HL-60 (cell line): ENCODE measurements around the gene LRRC32.

Experiments
- DNase-seq, 2 experiments: peaks; one replicate each; pipeline ENCODE4 v3.0.0-alpha.2; 2010 to 2020; ENCODE audit warnings: low read depth in 1 of 2, low spot score in 1 of 2
- H3K27ac ChIP-seq: fragments of 250-450 bp; sonication (Bioruptor Pico); replicated peaks from 2 replicates; pipeline ENCODE4 v1.5.1; 2020; ENCODE audit warnings: mild to moderate bottlenecking, moderate library complexity
- H3K27me3 ChIP-seq: fragments of 250-450 bp; sonication (Bioruptor Pico); 2 replicates; pipeline ENCODE4 v1.5.1; 2021; ENCODE audit warnings: mild to moderate bottlenecking, moderate library complexity; ENCODE audit not compliant: insufficient read depth, poor library complexity, severe bottlenecking
- H3K4me3 ChIP-seq: replicated peaks from 2 replicates; pipeline ENCODE4 v1.5.1; 2011; ENCODE audit warnings: mild to moderate bottlenecking, control low read depth, low read length; ENCODE audit not compliant: insufficient read depth
- CTCF ChIP-seq: IDR thresholded peaks from one replicate; pipeline ENCODE4 v1.5.1; 2011; ENCODE audit warnings: low read length, control low read depth, inconsistent platforms; ENCODE audit not compliant: insufficient read depth
- GABPA ChIP-seq: IDR thresholded peaks from 2 replicates; pipeline ENCODE4 v1.6.1; 2012; ENCODE audit warnings: low read depth
- POLR2AphosphoS5 ChIP-seq: IDR thresholded peaks from 2 replicates; pipeline ENCODE4 v1.6.1; 2012; ENCODE audit warnings: low read depth
- REST ChIP-seq: IDR thresholded peaks from 2 replicates; pipeline ENCODE4 v1.6.1; 2012; ENCODE audit warnings: low read depth; ENCODE audit not compliant: insufficient replicate concordance
- SPI1 ChIP-seq: IDR thresholded peaks from 2 replicates; pipeline ENCODE4 v1.6.1; 2012; ENCODE audit warnings: low read depth, mild to moderate bottlenecking, borderline replicate concordance

The LRRC32 gene

GRCh38 chr11:76717816-76718215, 47.3 kb upstream of the LRRC32 start:
- no peak for DNase-seq
- Histone ChIP-seq H3K27ac (no peak overlapping the region), H3K4me3 (no peak overlapping the region), H3K27me3 (peaks cover 2% of the 10 kb centered on the region)
- no peak for TF ChIP-seq GABPA
- no peak for TF ChIP-seq SPI1
- no peak for TF ChIP-seq CTCF
- TF ChIP-seq POLR2AphosphoS5, result no peak
- TF ChIP-seq REST, result no peak

- no peak for DNase-seq
- no peak for TF ChIP-seq GABPA
- no peak for TF ChIP-seq REST
- no peak for TF ChIP-seq CTCF
- TF ChIP-seq SPI1, result no peak
- no peak for TF ChIP-seq POLR2AphosphoS5
- no peak overlapping the region for H3K4me3 ChIP-seq
- no peaks in the 10 kb centered on the region for H3K27me3 ChIP-seq
- H3K27ac ChIP-seq, result no peak overlapping the region
Measured at GRCh38 chr11:76717369-76717768, 46.8 kb upstream of the LRRC32 start.

- no peaks in the 10 kb centered on the region for H3K27me3 ChIP-seq
- no peak for TF ChIP-seq SPI1
- no peak for TF ChIP-seq CTCF
- DNase-seq, result no peak
- no peak overlapping the region for H3K27ac ChIP-seq
- no peak overlapping the region for H3K4me3 ChIP-seq
Measured at GRCh38 chr11:76716268-76716667, 45.7 kb upstream of the LRRC32 start.

- no peak for TF ChIP-seq CTCF
- TF ChIP-seq SPI1, result no peak
- no peak for TF ChIP-seq REST
- TF ChIP-seq GABPA, result no peak
- TF ChIP-seq POLR2AphosphoS5, result no peak
- no peaks in the 10 kb centered on the region for H3K27me3 ChIP-seq
- H3K27ac ChIP-seq, result no peak overlapping the region
- H3K4me3 ChIP-seq, result no peak overlapping the region
- DNase-seq, result no peak
Measured at GRCh38 chr11:76714493-76714892, 43.9 kb upstream of the LRRC32 start.
